ENCODE results near the gene CETN2. TPM values are rescaled to one million over a fixed set of nuclear protein-coding genes. Genes with fewer than 3 reads are reported as not detected.
"Not testable (repeated sequence)": the region's sequence is repeated elsewhere in the genome, so short reads cannot be mapped to it uniquely, and the experiment has no call there.

The CETN2 gene
- total and polyA plus RNA-seq, 9 donors: 31.3 to 40.2 (median 33.2) TPM

GRCh38 chrX:152819266-152819665 is 11.3 kb downstream of the CETN2 start:
- DNase-seq: no peak
- Histone ChIP-seq H3K4me1 (ENCODE audit: control insufficient read depth, insufficient read depth, low read length) (no peaks in the 10 kb centered on the region), H3K27ac (ENCODE audit: low read length) (no peak overlapping the region), H3K9me3 (replicated peaks; ENCODE audit: control insufficient read depth, low read depth, low read length) (no peaks in the 10 kb centered on the region), H3K36me3 (ENCODE audit: control insufficient read depth, insufficient read depth, low read length) (no peaks in the 10 kb centered on the region), H3K27me3 (ENCODE audit: control insufficient read depth, insufficient read depth, low read length) (peaks cover 19% of the 10 kb centered on the region), H3K4me3 (ENCODE audit: low read length) (no peak overlapping the region)
- no CpG with 5 or more reads among the region's 2 CpGs for WGBS (ENCODE audit: insufficient coverage)

- H3K36me3 ChIP-seq (ENCODE audit: control insufficient read depth, insufficient read depth, low read length): no peaks in the 10 kb centered on the region
- no peaks in the 10 kb centered on the region for H3K9me3 ChIP-seq (replicated peaks; ENCODE audit: control insufficient read depth, low read depth, low read length)
- WGBS (ENCODE audit: insufficient coverage): 60% methylated on average over 2 of the region's 5 CpGs
- H3K4me1 ChIP-seq (ENCODE audit: control insufficient read depth, insufficient read depth, low read length): no peaks in the 10 kb centered on the region
- no peak overlapping the region for H3K27ac ChIP-seq (ENCODE audit: low read length)
- no peak for DNase-seq
- H3K4me3 ChIP-seq (ENCODE audit: low read length): no peak overlapping the region
- H3K27me3 ChIP-seq (ENCODE audit: control insufficient read depth, insufficient read depth, low read length): peaks cover 14% of the 10 kb centered on the region
Observed at GRCh38 chrX:152818356-152818755, 12.2 kb downstream of the CETN2 start.

DNA sequence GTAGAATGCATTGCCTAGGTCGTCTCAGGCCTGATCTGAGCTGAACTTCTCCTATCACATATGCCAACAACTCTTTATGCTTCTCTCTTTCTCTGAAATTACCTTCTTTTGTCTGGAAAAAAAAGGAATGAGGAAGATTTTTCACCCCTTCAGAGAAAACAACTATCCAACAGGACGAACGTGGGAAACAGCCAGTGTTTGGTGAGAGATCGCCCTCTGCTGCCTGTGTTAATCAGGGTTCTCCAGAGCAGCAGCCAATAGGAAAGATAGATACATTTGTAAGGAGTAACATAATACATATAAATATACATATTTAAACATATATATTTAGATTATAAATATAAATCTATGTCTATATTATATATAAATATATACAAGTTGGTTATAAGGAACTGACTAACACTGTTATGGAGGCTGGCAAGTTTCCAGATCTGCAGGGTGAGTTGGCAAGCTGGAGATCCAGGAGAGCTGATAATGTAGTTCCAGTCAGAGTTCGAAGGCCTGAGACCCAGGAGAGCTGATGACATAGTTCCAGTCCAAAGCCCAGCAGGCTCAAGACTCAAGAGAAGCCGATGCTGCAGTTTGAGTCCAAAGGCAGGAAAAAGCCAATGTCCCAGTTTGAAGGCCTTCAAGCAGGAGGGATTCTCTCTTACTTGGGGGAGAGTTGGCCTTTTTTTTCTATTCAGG is 13.3 kb downstream of the CETN2 start:
- Histone ChIP-seq H3K9me3 (replicated peaks; ENCODE audit: control insufficient read depth, low read depth, low read length) (no peaks in the 10 kb centered on the region), H3K27ac (ENCODE audit: low read length) (no peak overlapping the region), H3K36me3 (ENCODE audit: control insufficient read depth, insufficient read depth, low read length) (no peaks in the 10 kb centered on the region), H3K4me1 (ENCODE audit: control insufficient read depth, insufficient read depth, low read length) (no peaks in the 10 kb centered on the region), H3K27me3 (ENCODE audit: control insufficient read depth, insufficient read depth, low read length) (peaks cover 10% of the 10 kb centered on the region), H3K4me3 (ENCODE audit: low read length) (no peak overlapping the region)
- DNase-seq: peak; percentile 43
- WGBS (ENCODE audit: insufficient coverage): 25% methylated on average over 1 of the region's 6 CpGs

DNA sequence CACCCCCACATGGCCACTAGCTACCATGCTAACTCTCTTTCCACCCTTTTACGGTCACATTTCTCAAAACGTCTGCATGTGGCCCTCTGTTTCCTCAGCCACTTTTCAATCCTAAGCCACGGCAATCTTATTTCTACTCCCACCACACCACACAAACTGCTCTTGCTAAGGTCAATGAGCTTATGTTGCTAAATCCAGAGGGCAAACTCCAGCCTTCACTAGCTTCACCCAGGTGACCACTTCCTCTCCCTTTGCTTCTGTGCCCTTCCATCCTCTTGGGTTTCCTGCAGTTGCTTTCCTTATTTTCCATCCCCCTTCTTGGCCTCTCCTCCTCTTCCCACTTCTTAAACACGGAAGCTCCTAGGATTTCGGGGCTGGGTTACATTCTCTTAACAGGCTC is 16.5 kb downstream of the CETN2 start:
- Histone ChIP-seq H3K9me3 (replicated peaks; ENCODE audit: control insufficient read depth, low read depth, low read length) (no peaks in the 10 kb centered on the region), H3K27ac (ENCODE audit: low read length) (no peak overlapping the region), H3K4me1 (ENCODE audit: control insufficient read depth, insufficient read depth, low read length) (no peaks in the 10 kb centered on the region), H3K4me3 (ENCODE audit: low read length) (no peak overlapping the region), H3K36me3 (ENCODE audit: control insufficient read depth, insufficient read depth, low read length) (no peaks in the 10 kb centered on the region), H3K27me3 (ENCODE audit: control insufficient read depth, insufficient read depth, low read length) (peaks cover 17% of the 10 kb centered on the region)
- no peak for DNase-seq
- 63% methylated on average over 5 of the region's 5 CpGs for WGBS (ENCODE audit: insufficient coverage)

GRCh38 chrX:152813206-152813605 is 17.4 kb downstream of the CETN2 start:
- no peaks in the 10 kb centered on the region for H3K36me3 ChIP-seq (ENCODE audit: control insufficient read depth, insufficient read depth, low read length)
- H3K9me3 ChIP-seq (replicated peaks; ENCODE audit: control insufficient read depth, low read depth, low read length): no peaks in the 10 kb centered on the region
- 52% methylated on average over 4 of the region's 5 CpGs for WGBS (ENCODE audit: insufficient coverage)
- no peak overlapping the region for H3K4me3 ChIP-seq (ENCODE audit: low read length)
- H3K27me3 ChIP-seq (ENCODE audit: control insufficient read depth, insufficient read depth, low read length): peaks cover 17% of the 10 kb centered on the region
- H3K27ac ChIP-seq (ENCODE audit: low read length): no peak overlapping the region
- no peaks in the 10 kb centered on the region for H3K4me1 ChIP-seq (ENCODE audit: control insufficient read depth, insufficient read depth, low read length)
- no peak for DNase-seq

GRCh38 chrX:152810403-152810802 is 20.2 kb downstream of the CETN2 start:
- Histone ChIP-seq H3K36me3 (ENCODE audit: control insufficient read depth, insufficient read depth, low read length) (no peaks in the 10 kb centered on the region), H3K27me3 (ENCODE audit: control insufficient read depth, insufficient read depth, low read length) (peaks cover 13% of the 10 kb centered on the region), H3K27ac (ENCODE audit: low read length) (no peak overlapping the region), H3K9me3 (replicated peaks; ENCODE audit: control insufficient read depth, low read depth, low read length) (no peaks in the 10 kb centered on the region), H3K4me1 (ENCODE audit: control insufficient read depth, insufficient read depth, low read length) (no peaks in the 10 kb centered on the region), H3K4me3 (ENCODE audit: low read length) (no peak overlapping the region)
- 39% methylated on average over 3 of the region's 4 CpGs for WGBS (ENCODE audit: insufficient coverage)
- DNase-seq: no peak

DNA sequence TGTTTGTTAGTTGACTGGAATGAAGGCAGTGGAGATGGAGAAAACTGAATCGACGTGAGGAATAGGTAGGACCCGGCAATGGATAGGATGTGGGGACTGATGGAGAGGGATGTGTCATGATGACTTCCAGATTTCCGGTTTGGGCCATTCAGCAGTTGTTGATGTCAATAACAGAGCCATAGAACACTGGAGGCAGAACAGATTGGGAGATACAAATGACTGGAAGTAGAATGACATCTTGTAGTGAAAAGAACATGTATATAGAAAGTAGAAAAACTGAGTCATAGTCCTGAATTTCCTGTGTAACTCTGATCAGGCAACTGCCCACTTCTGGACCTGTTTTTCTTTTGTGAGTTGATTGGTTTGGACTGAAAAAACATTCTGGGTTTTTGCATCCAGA is 24.5 kb downstream of the CETN2 start:
- no peaks in the 10 kb centered on the region for H3K36me3 ChIP-seq (ENCODE audit: control insufficient read depth, insufficient read depth, low read length)
- no peaks in the 10 kb centered on the region for H3K4me1 ChIP-seq (ENCODE audit: control insufficient read depth, insufficient read depth, low read length)
- DNase-seq: no peak
- WGBS (ENCODE audit: insufficient coverage): 57% methylated on average over 4 of the region's 4 CpGs
- H3K27me3 ChIP-seq (ENCODE audit: control insufficient read depth, insufficient read depth, low read length): peaks cover 11% of the 10 kb centered on the region
- no peaks in the 10 kb centered on the region for H3K9me3 ChIP-seq (replicated peaks; ENCODE audit: control insufficient read depth, low read depth, low read length)
- H3K27ac ChIP-seq (ENCODE audit: low read length): no peak overlapping the region
- no peak overlapping the region for H3K4me3 ChIP-seq (ENCODE audit: low read length)

GRCh38 chrX:152798945-152799344 is 31.6 kb downstream of the CETN2 start:
- no peak overlapping the region for H3K4me3 ChIP-seq (ENCODE audit: low read length)
- DNase-seq: no peak
- H3K27ac ChIP-seq (ENCODE audit: low read length): no peak overlapping the region
- WGBS (ENCODE audit: insufficient coverage): no CpG with 5 or more reads among the region's 1 CpG
- no peaks in the 10 kb centered on the region for H3K4me1 ChIP-seq (ENCODE audit: control insufficient read depth, insufficient read depth, low read length)
- H3K27me3 ChIP-seq (ENCODE audit: control insufficient read depth, insufficient read depth, low read length): peaks cover 21% of the 10 kb centered on the region
- H3K36me3 ChIP-seq (ENCODE audit: control insufficient read depth, insufficient read depth, low read length): no peaks in the 10 kb centered on the region
- H3K9me3 ChIP-seq (replicated peaks; ENCODE audit: control insufficient read depth, low read depth, low read length): no peaks in the 10 kb centered on the region

- H3K9me3 ChIP-seq (replicated peaks; ENCODE audit: control insufficient read depth, low read depth, low read length); H3K36me3 ChIP-seq (ENCODE audit: control insufficient read depth, insufficient read depth, low read length); H3K4me3 ChIP-seq (ENCODE audit: low read length); H3K27me3 ChIP-seq (ENCODE audit: control insufficient read depth, insufficient read depth, low read length); H3K27ac ChIP-seq (ENCODE audit: low read length); DNase-seq; H3K4me1 ChIP-seq (ENCODE audit: control insufficient read depth, insufficient read depth, low read length): not testable (repeated sequence)
- WGBS (ENCODE audit: insufficient coverage): no CpG with 5 or more reads among the region's 3 CpGs
Observed at GRCh38 chrX:152787062-152787461, 43.5 kb downstream of the CETN2 start.

Data from muscle of leg (tissue), 11 donors.